Activated CD8-positive, alpha-beta T cell treated with anti-CD3 and anti-CD28 coated beads for 36 hours (primary cell): ENCODE measurements around the gene GLCCI1. TPM values are rescaled to one million over a fixed set of nuclear protein-coding genes. Genes with fewer than 3 reads are reported as not detected.

Experiments
- ATAC-seq: fragments of 200-7000 bp; cut with Tn5 transposase; one replicate; pipeline ENCODE4 v1.10.0; 2021; ENCODE audit warnings: mild to moderate bottlenecking, moderate library complexity
- CTCF ChIA-PET: fragments of 350-600 bp; sonication (Branson Sonifier 250); formaldehyde crosslinking; loops from one replicate; lab custom pipeline; 2021; ENCODE audit warnings: antibody characterized with exemption; lab: Charles Lee
- POLR2A ChIA-PET: fragments of 350-600 bp; sonication (Branson Sonifier 250); formaldehyde crosslinking; loops from one replicate; lab custom pipeline; 2021; ENCODE audit warnings: antibody characterized with exemption; lab: Charles Lee
- DNase-seq: peaks from one replicate; pipeline ENCODE4 v3.0.0-alpha.2; 2020
- H3K27ac Mint-ChIP-seq: one replicate; pipeline ENCODE4 v1.8.0; 2021; ENCODE audit warnings: mild to moderate bottlenecking, mixed read lengths
- H3K27me3 Mint-ChIP-seq: one replicate; pipeline ENCODE4 v1.8.0; 2021; ENCODE audit warnings: mixed read lengths
- H3K36me3 Mint-ChIP-seq: one replicate; pipeline ENCODE4 v1.8.0; 2021; ENCODE audit warnings: low read depth, mixed read lengths
- H3K4me1 Mint-ChIP-seq: one replicate; pipeline ENCODE4 v1.8.0; 2021; ENCODE audit warnings: low read depth, mixed read lengths
- H3K4me3 Mint-ChIP-seq: one replicate; pipeline ENCODE4 v1.8.0; 2021; ENCODE audit warnings: mild to moderate bottlenecking, moderate library complexity, mixed read lengths
- H3K9me3 Mint-ChIP-seq: one replicate; pipeline ENCODE4 v1.8.0; 2021; ENCODE audit warnings: mixed read lengths
- CTCF ChIP-seq: fragments of 200-600 bp; IDR thresholded peaks from one replicate; pipeline ENCODE4 v1.8.0; 2022; ENCODE audit warnings: antibody characterized with exemption, mild to moderate bottlenecking
- intact Hi-C: fragments of 100-400 bp; cut with micrococcal nuclease; formaldehyde crosslinking; loops from one replicate; pipeline ENCODE4 v1.10.0; 2022
- total RNA-seq, 2 experiments: library from RNA; stranded (reverse); gene quantifications; one replicate each; pipeline ENCODE4 v1.2.3, GENCODE V29; 2021

Gene GLCCI1
- total RNA-seq, 2 experiments from 2014 or later, result 11.3 to 13.0 TPM

- intact Hi-C loops, result no loop called here
- Mint-ChIP-seq H3K9me3 (no peaks in the 10 kb centered on the region), H3K4me3 (no peak overlapping the region), H3K36me3 (no peaks in the 10 kb centered on the region), H3K27ac (no peak overlapping the region), H3K4me1 (no peaks in the 10 kb centered on the region), H3K27me3 (no peaks in the 10 kb centered on the region)
- POLR2A ChIA-PET, result no interaction called here
- DNase-seq (no peak), ATAC-seq (no peak)
- CTCF ChIA-PET, result interaction anchor here (0.7 kb wide), 1 partner anchor 24 kb away, joined by 3 read pairs; no protein-coding TSS in a partner anchor
- TF ChIP-seq CTCF, result no peak
Measured at GRCh38 chr7:7933915-7934526, 34.6 kb upstream of the GLCCI1 start.

DNA sequence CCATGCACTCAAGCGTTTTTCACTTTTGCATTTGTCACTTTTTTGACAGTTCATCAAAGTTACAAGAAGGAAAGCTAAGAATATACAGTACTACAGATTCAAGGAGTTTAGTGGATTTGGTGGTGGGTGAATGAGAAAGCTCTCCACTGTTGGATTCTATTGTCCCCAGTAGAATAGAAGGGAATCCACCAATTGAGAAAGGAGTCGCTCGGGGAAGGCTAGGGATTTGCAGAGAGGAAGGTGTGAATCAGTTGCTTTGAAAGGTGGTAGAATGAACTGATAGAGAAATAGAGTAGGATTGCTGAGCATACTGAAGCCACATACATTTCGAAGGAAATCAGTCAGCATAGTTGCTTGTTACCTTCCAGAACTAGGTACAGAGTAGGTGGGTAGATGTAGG lies 33.7 kb upstream of the GLCCI1 start:
- no peak for TF ChIP-seq CTCF
- H3K36me3 Mint-ChIP-seq, result no peaks in the 10 kb centered on the region
- ATAC-seq (no peak), DNase-seq (no peak)
- CTCF ChIA-PET, result no interaction called here
- POLR2A ChIA-PET, result interaction anchor here (1.5 kb wide), 1 partner anchor 10 kb away, joined by 4 read pairs; no protein-coding TSS in a partner anchor
- H3K4me1 Mint-ChIP-seq, result no peaks in the 10 kb centered on the region
- H3K27ac Mint-ChIP-seq, result no peak overlapping the region
- H3K27me3 Mint-ChIP-seq, result no peaks in the 10 kb centered on the region
- H3K9me3 Mint-ChIP-seq, result no peaks in the 10 kb centered on the region
- no peak overlapping the region for H3K4me3 Mint-ChIP-seq
- intact Hi-C loops, result no loop called here

GRCh38 chr7:7938471-7938870 lies 30.1 kb upstream of the GLCCI1 start:
- H3K9me3 Mint-ChIP-seq, result no peaks in the 10 kb centered on the region
- CTCF ChIA-PET, result no interaction called here
- ATAC-seq (no peak), DNase-seq (no peak)
- TF ChIP-seq CTCF, result no peak
- H3K4me1 Mint-ChIP-seq, result peaks cover 3% of the 10 kb centered on the region
- no peak overlapping the region for H3K4me3 Mint-ChIP-seq
- intact Hi-C loops, result no loop called here
- no peaks in the 10 kb centered on the region for H3K36me3 Mint-ChIP-seq
- H3K27me3 Mint-ChIP-seq, result no peaks in the 10 kb centered on the region
- H3K27ac Mint-ChIP-seq, result no peak overlapping the region
- POLR2A ChIA-PET, result no interaction called here

DNA sequence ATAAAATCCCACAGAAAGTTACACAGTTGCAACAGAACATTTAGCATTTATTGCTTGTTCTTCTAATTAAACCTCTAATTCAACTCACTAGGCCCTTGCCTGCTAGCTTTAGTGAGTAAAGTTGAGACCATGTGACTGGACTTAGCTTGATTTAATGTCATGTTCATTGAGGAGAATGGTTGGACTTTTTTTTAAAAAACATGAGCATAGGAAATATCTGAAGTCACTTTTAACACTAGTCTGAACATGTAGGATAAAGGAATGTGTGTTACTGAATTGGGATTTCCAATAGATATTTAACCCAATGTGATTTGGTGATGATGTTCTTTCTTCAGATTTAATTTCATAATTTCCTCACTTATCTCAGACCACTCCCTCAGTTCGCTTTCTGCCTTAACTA lies 24.6 kb upstream of the GLCCI1 start:
- TF ChIP-seq CTCF, result no peak
- CTCF ChIA-PET, result interaction anchor here (1.0 to 1.7 kb wide), 5 partner anchors 10 to 262 kb away, joined by 3 to 8 read pairs (median 4); no protein-coding TSS in a partner anchor
- DNase-seq, result no peak
- Mint-ChIP-seq H3K36me3 (no peaks in the 10 kb centered on the region), H3K27me3 (no peaks in the 10 kb centered on the region), H3K9me3 (no peaks in the 10 kb centered on the region), H3K27ac (peak overlapping the region; percentile 68), H3K4me3 (peak overlapping the region; percentile 37), H3K4me1 (peaks cover 25% of the 10 kb centered on the region)
- intact Hi-C loops, result no loop called here
- ATAC-seq, result no peak
- POLR2A ChIA-PET, result interaction anchor here (1.0 to 2.7 kb wide), 3 partner anchors 8 to 127 kb away, joined by 3 to 12 read pairs (median 4); partner anchors contain the start of gene GLCCI1

- CTCF ChIA-PET, result interaction anchor here (1.0 to 1.7 kb wide), 6 partner anchors 9 to 263 kb away, joined by 3 to 8 read pairs (median 4); no protein-coding TSS in a partner anchor
- H3K9me3 Mint-ChIP-seq, result no peaks in the 10 kb centered on the region
Measured at GRCh38 chr7:7944619-7945282, 23.8 kb upstream of the GLCCI1 start.

More at GRCh38 chr7:7944619-7945282, 23.8 kb upstream of the GLCCI1 start:
- DNase-seq (peak; percentile 81), ATAC-seq (peak; percentile 89)
- H3K36me3 Mint-ChIP-seq, result no peaks in the 10 kb centered on the region
- POLR2A ChIA-PET, result interaction anchor here (0.6 to 2.7 kb wide), 6 partner anchors 9 to 181 kb away, joined by 3 to 12 read pairs (median 3); partner anchors contain the start of gene GLCCI1
- H3K4me1 Mint-ChIP-seq, result peaks cover 25% of the 10 kb centered on the region
- peak overlapping the region; percentile 68 for H3K27ac Mint-ChIP-seq
- no peaks in the 10 kb centered on the region for H3K27me3 Mint-ChIP-seq
- intact Hi-C loops, result no loop called here
- no peak for TF ChIP-seq CTCF
- H3K4me3 Mint-ChIP-seq, result peak overlapping the region; percentile 37
